Activated naive CD8-positive, alpha-beta T cell (primary cell): ENCODE measurements around the gene TMEM143.

ENCODE experiments used
- H3K27ac Mint-ChIP-seq: one replicate; pipeline ENCODE4 v1.8.0; 2021; ENCODE audit warnings: mixed read lengths
- H3K27me3 Mint-ChIP-seq: one replicate; pipeline ENCODE4 v1.8.0; 2021; ENCODE audit warnings: mixed read lengths
- H3K36me3 Mint-ChIP-seq: one replicate; pipeline ENCODE4 v1.8.0; 2021; ENCODE audit warnings: mixed read lengths
- H3K4me1 Mint-ChIP-seq: one replicate; pipeline ENCODE4 v1.8.0; 2021; ENCODE audit warnings: low read depth, mixed read lengths
- H3K4me3 Mint-ChIP-seq: one replicate; pipeline ENCODE4 v1.8.0; 2021; ENCODE audit warnings: mild to moderate bottlenecking, mixed read lengths
- H3K9me3 Mint-ChIP-seq: one replicate; pipeline ENCODE4 v1.8.0; 2021; ENCODE audit warnings: low read depth, mixed read lengths

Gene TMEM143

DNA sequence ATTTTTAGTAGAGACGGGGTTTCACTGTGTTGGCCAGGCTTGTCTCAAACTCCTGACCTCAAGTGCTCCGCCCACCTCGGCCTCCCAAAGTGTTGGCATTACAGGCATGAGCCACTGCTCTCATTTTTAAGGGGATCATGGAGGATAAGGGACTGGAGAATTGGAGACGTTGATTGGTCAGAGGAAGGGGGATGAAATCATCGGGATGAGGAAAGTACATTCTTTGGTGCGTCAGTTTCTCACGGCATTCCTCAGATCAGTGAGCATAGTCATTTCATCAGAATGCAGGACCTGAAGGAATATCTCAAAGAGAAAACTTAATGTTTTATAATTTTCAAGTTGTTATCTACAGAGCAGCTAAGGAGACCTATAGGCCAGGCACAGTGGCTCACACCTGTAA lies 79.8 kb downstream of the TMEM143 start:
- no peak overlapping the region for H3K27ac Mint-ChIP-seq
- no peak overlapping the region for H3K4me3 Mint-ChIP-seq
- H3K36me3 Mint-ChIP-seq: peaks cover 7% of the 10 kb centered on the region
- H3K27me3 Mint-ChIP-seq: peaks cover 2% of the 10 kb centered on the region
- no peaks in the 10 kb centered on the region for H3K4me1 Mint-ChIP-seq
- H3K9me3 Mint-ChIP-seq: peaks cover 8% of the 10 kb centered on the region
